Fibroblast of skin of abdomen (primary cell): ENCODE measurements around the gene PLXNB1. TPM values are rescaled to one million over a fixed set of nuclear protein-coding genes. Genes with fewer than 3 reads are reported as not detected.
"Not testable (repeated sequence)": the region's sequence is repeated elsewhere in the genome, so short reads cannot be mapped to it uniquely, and the experiment has no call there.

Source experiments
- DNase-seq: peaks from one replicate; pipeline ENCODE4 v3.0.0-alpha.2; 2013
- polyA plus RNA-seq, 2 experiments: library from polyadenylated mRNA; unstranded; fragments of 120-200 nt; gene quantifications; one replicate each; pipeline ENCODE4 v1.2.1, GENCODE V29; 2013; ENCODE audit not compliant: insufficient read length in 2 of 2

The PLXNB1 gene
- polyA plus RNA-seq (2013, experiment 1 of 2; ENCODE audit: insufficient read length) = 19.8 TPM
- 22.0 TPM for polyA plus RNA-seq (2013, experiment 2 of 2; ENCODE audit: insufficient read length)

GRCh38 chr3:48429960-48430707, at the start of gene PLXNB1:
Gene PLXNB1, minus strand, starts transcription at chr3:48430086. Its CDS starts 5,475 bp downstream, at chr3:48424611.
- DNase-seq = peak; percentile 64

- DNase-seq = no peak
Measured at GRCh38 chr3:48478626-48479555, 49.0 kb upstream of the PLXNB1 start.

- DNase-seq = no peak
Measured at GRCh38 chr3:48477959-48478520, 48.2 kb upstream of the PLXNB1 start.

GRCh38 chr3:48476426-48477053, 46.7 kb upstream of the PLXNB1 start:
- no peak for DNase-seq

- no peak for DNase-seq
Measured at GRCh38 chr3:48475188-48475587, 45.3 kb upstream of the PLXNB1 start.

- DNase-seq = no peak
Measured at GRCh38 chr3:48474619-48475018, 44.7 kb upstream of the PLXNB1 start.

- not testable (repeated sequence) for DNase-seq
Measured at GRCh38 chr3:48474031-48474430, 44.1 kb upstream of the PLXNB1 start.

- no peak for DNase-seq
Measured at GRCh38 chr3:48473617-48473952, 43.7 kb upstream of the PLXNB1 start.

- peak; percentile 91 for DNase-seq
Measured at GRCh38 chr3:48472923-48473616, 43.2 kb upstream of the PLXNB1 start.

GRCh38 chr3:48472673-48472922, 42.7 kb upstream of the PLXNB1 start:
- DNase-seq = no peak

GRCh38 chr3:48470286-48470685, 40.4 kb upstream of the PLXNB1 start:
- DNase-seq = no peak

GRCh38 chr3:48469046-48469915, 39.4 kb upstream of the PLXNB1 start:
- DNase-seq = no peak

GRCh38 chr3:48468329-48468731, 38.4 kb upstream of the PLXNB1 start:
- no peak for DNase-seq

- no peak for DNase-seq
Measured at GRCh38 chr3:48467473-48468267, 37.8 kb upstream of the PLXNB1 start.

- no peak for DNase-seq
Measured at GRCh38 chr3:48467110-48467454, 37.2 kb upstream of the PLXNB1 start.

GRCh38 chr3:48466386-48467109, 36.7 kb upstream of the PLXNB1 start:
- DNase-seq = no peak

- DNase-seq = peak; percentile 99
Measured at GRCh38 chr3:48465531-48466378, 35.9 kb upstream of the PLXNB1 start.

GRCh38 chr3:48465237-48465530, 35.3 kb upstream of the PLXNB1 start:
- DNase-seq = no peak

- DNase-seq = no peak
Measured at GRCh38 chr3:48464713-48465221, 34.9 kb upstream of the PLXNB1 start.
